Measurements from ENCODE around the gene ABCC9. TPM values are rescaled to one million over a fixed set of nuclear protein-coding genes. Genes with fewer than 3 reads are reported as not detected.

Gene ABCC9
- total and polyA plus RNA-seq, 12 donors, result 8.7 to 128 (median 90.0) TPM

GRCh38 chr12:21849878-21850277, 91.3 kb downstream of the ABCC9 start:
- Histone ChIP-seq H3K36me3 (peaks cover 0 to 56% (median 0%) of the 10 kb centered on the region in 9 donors), H3K4me1 (peaks cover 0 to 17% (median 6%) of the 10 kb centered on the region in 9 donors), H3K4me3 (no peak overlapping the region), H3K27ac (peak overlapping the region in 1 of 10 donors; percentile 45), H3K9me3 (no peaks in the 10 kb centered on the region), H3K27me3 (no peaks in the 10 kb centered on the region)
- WGBS, 2 donors, result 32 to 36% methylated on average over 2 of the region's 2 CpGs
- ATAC-seq, result peak in 5 of 8 donors; percentile 37 to 78 (median 61)
- no peak for TF ChIP-seq CTCF (IDR thresholded peaks at IDR 0.05)
- intact Hi-C loops (cut with DNase I), result loop anchor here in 3 of 10 donors (5.0 to 10.0 kb wide), 2 partner anchors 85 to 373 kb away; no protein-coding TSS in a partner anchor
- DNase-seq, result peak in 1 of 2 donors; percentile 12

- no peaks in the 10 kb centered on the region for H3K27me3 ChIP-seq
- H3K4me3 ChIP-seq, result no peak overlapping the region
- H3K9me3 ChIP-seq, result no peaks in the 10 kb centered on the region
- intact Hi-C loops (cut with DNase I), result loop anchor here in 3 of 10 donors (5.0 to 10.0 kb wide), 2 partner anchors 87 to 371 kb away; no protein-coding TSS in a partner anchor
- no peak for DNase-seq
- peaks cover 0 to 73% (median 7%) of the 10 kb centered on the region in 9 donors for H3K36me3 ChIP-seq
- TF ChIP-seq CTCF (IDR thresholded peaks at IDR 0.05), result no peak
- no peak for ATAC-seq
- peaks cover 0 to 12% (median 6%) of the 10 kb centered on the region in 9 donors for H3K4me1 ChIP-seq
- H3K27ac ChIP-seq, result no peak overlapping the region
- WGBS, 2 donors, result 87 to 89% methylated on average over 5 of the region's 5 CpGs
These were observed 93.0 kb downstream of the ABCC9 start for GRCh38 chr12:21848192-21848591.

GRCh38 chr12:21843795-21844194, 97.4 kb downstream of the ABCC9 start:
- H3K36me3 ChIP-seq, result peaks cover 0 to 98% (median 5%) of the 10 kb centered on the region in 9 donors
- TF ChIP-seq CTCF (IDR thresholded peaks at IDR 0.05), result no peak
- intact Hi-C loops (cut with DNase I), result loop anchor here in 2 of 10 donors (10.0 kb wide), 1 partner anchor 91 kb away; no protein-coding TSS in a partner anchor
- H3K9me3 ChIP-seq, result no peaks in the 10 kb centered on the region
- H3K4me3 ChIP-seq, result no peak overlapping the region
- H3K27me3 ChIP-seq, result no peaks in the 10 kb centered on the region
- DNase-seq (no peak), ATAC-seq (no peak)
- H3K27ac ChIP-seq, result no peak overlapping the region
- WGBS, 2 donors, result 94 to 96% methylated on average over 2 of the region's 2 CpGs
- no peaks in the 10 kb centered on the region for H3K4me1 ChIP-seq

- H3K27ac ChIP-seq, result no peak overlapping the region
- ATAC-seq (no peak), DNase-seq (no peak)
- no peak overlapping the region for H3K4me3 ChIP-seq
- H3K27me3 ChIP-seq, result no peaks in the 10 kb centered on the region
- H3K4me1 ChIP-seq, result no peaks in the 10 kb centered on the region
- intact Hi-C loops (cut with DNase I), result loop anchor here in 5 of 10 donors (5.0 to 10.0 kb wide), 4 partner anchors 67 to 145 kb away; partner anchors contain the start of gene KCNJ8 (in 1 of the 5)
- 83 to 87% methylated on average over 1 of the region's 1 CpG for WGBS, 2 donors
- TF ChIP-seq CTCF (IDR thresholded peaks at IDR 0.05), result no peak
- H3K9me3 ChIP-seq, result no peaks in the 10 kb centered on the region
- peaks cover 0 to 99% (median 5%) of the 10 kb centered on the region in 9 donors for H3K36me3 ChIP-seq
These were observed 101.5 kb downstream of the ABCC9 start for GRCh38 chr12:21839776-21840175.
